Smooth muscle cell (in vitro differentiated cells): ENCODE data around the gene KLK15. TPM values are rescaled to one million over a fixed set of nuclear protein-coding genes. Genes with fewer than 3 reads are reported as not detected.

Experiments
- DNase-seq: peaks from one replicate; lab custom pipeline; 2025; ENCODE audit not compliant: unreplicated experiment; lab: John Stamatoyannopoulos, UW
- H2AFZ ChIP-seq: fragments of 200-600 bp; sonication (generic); 2 replicates; pipeline ENCODE4 v1.6.0; 2016; ENCODE audit warnings: antibody characterized with exemption, low read depth, mild to moderate bottlenecking
- H3F3A ChIP-seq: fragments of 200-600 bp; sonication (generic); 2 replicates; pipeline ENCODE4 v1.6.0; 2017; ENCODE audit warnings: antibody characterized with exemption, low read depth
- H3K27ac ChIP-seq: fragments of 200-600 bp; sonication (generic); 2 replicates; pipeline ENCODE4 v1.5.1; 2016; ENCODE audit warnings: low read depth, mild to moderate bottlenecking
- H3K27me3 ChIP-seq: fragments of 200-600 bp; sonication (generic); 2 replicates; pipeline ENCODE4 v1.6.1; 2016; ENCODE audit warnings: low read depth, mild to moderate bottlenecking
- H3K36me3 ChIP-seq: fragments of 200-600 bp; sonication (generic); 2 replicates; pipeline ENCODE4 v1.5.1; 2016; ENCODE audit warnings: low read depth
- H3K4me1 ChIP-seq: fragments of 200-600 bp; sonication (generic); 2 replicates; pipeline ENCODE4 v1.5.1; 2016; ENCODE audit warnings: low read depth
- H3K4me2 ChIP-seq: fragments of 200-600 bp; sonication (generic); 2 replicates; pipeline ENCODE4 v1.6.0; 2016; ENCODE audit warnings: mild to moderate bottlenecking
- H3K4me3 ChIP-seq: fragments of 200-600 bp; sonication (generic); 2 replicates; pipeline ENCODE4 v1.5.1; 2016; ENCODE audit warnings: mild to moderate bottlenecking
- H3K79me2 ChIP-seq: fragments of 200-600 bp; sonication (generic); 2 replicates; pipeline ENCODE4 v1.6.0; 2016; ENCODE audit warnings: low read depth, mild to moderate bottlenecking
- H3K9ac ChIP-seq: fragments of 200-600 bp; sonication (generic); 2 replicates; pipeline ENCODE4 v1.6.0; 2016; ENCODE audit warnings: low read depth
- H3K9me3 ChIP-seq: fragments of 200-600 bp; sonication (generic); replicated peaks from 2 replicates; pipeline ENCODE4 v1.5.1; 2016; ENCODE audit warnings: low read depth
- H4K20me1 ChIP-seq: fragments of 200-600 bp; sonication (generic); 2 replicates; pipeline ENCODE4 v1.6.0; 2016; ENCODE audit warnings: low read depth
- WGBS: methylation state at CpG from one replicate; pipeline ENCODE4 v1.1.7; 2016; ENCODE audit warnings: low lambda C conversion rate; 5-methylcytosine and 5-hydroxymethylcytosine counted together
- polyA plus RNA-seq: library from polyadenylated mRNA; unstranded; fragments of >200 nt; fragmentation: Nextera tagmentation; extraction: Ambion mirVana; gene quantifications from 2 replicates; pipeline ENCODE4 v1.2.1, GENCODE V29; 2016
- small RNA-seq: library from RNA; depleted of rRNA; stranded (forward); fragments of <200 nt; gene quantifications from one replicate; pipeline ENCODE3, GENCODE V24; 2014
- total RNA-seq: library from RNA; depleted of rRNA; stranded (reverse); fragments of >200 nt; gene quantifications from 2 replicates; pipeline ENCODE4 v1.2.3, GENCODE V29; 2014
- TF ChIP-seq, protein P1 (sequence below): fragments of 200-600 bp; sonication (generic); IDR thresholded peaks from 2 replicates; pipeline ENCODE4 v1.5.1; 2017; ENCODE audit warnings: borderline replicate concordance, mild to moderate bottlenecking, antibody characterized with exemption; ENCODE audit not compliant: insufficient read depth, poor library complexity, severe bottlenecking

The KLK15 gene
- total and polyA plus RNA-seq, 2 experiments from 2014 or later, result not detected

GRCh38 chr19:50777830-50778303 is 55.5 kb downstream of the KLK15 start:
- Histone ChIP-seq H3K36me3 (no peaks in the 10 kb centered on the region), H3F3A (no peaks in the 10 kb centered on the region), H3K4me1 (no peaks in the 10 kb centered on the region), H3K27me3 (peaks cover 36% of the 10 kb centered on the region), H2AFZ (no peak overlapping the region), H4K20me1 (no peaks in the 10 kb centered on the region), H3K4me2 (peak overlapping the region; percentile 56), H3K9me3 (no peaks in the 10 kb centered on the region), H3K4me3 (no peak overlapping the region), H3K79me2 (no peaks in the 10 kb centered on the region), H3K27ac (no peak overlapping the region), H3K9ac (no peak overlapping the region)
- WGBS, result 13% methylated on average over 30 of the region's 30 CpGs
- DNase-seq, result no peak
- TF ChIP-seq, protein P1, sequence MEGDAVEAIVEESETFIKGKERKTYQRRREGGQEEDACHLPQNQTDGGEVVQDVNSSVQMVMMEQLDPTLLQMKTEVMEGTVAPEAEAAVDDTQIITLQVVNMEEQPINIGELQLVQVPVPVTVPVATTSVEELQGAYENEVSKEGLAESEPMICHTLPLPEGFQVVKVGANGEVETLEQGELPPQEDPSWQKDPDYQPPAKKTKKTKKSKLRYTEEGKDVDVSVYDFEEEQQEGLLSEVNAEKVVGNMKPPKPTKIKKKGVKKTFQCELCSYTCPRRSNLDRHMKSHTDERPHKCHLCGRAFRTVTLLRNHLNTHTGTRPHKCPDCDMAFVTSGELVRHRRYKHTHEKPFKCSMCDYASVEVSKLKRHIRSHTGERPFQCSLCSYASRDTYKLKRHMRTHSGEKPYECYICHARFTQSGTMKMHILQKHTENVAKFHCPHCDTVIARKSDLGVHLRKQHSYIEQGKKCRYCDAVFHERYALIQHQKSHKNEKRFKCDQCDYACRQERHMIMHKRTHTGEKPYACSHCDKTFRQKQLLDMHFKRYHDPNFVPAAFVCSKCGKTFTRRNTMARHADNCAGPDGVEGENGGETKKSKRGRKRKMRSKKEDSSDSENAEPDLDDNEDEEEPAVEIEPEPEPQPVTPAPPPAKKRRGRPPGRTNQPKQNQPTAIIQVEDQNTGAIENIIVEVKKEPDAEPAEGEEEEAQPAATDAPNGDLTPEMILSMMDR, result no peak

- H3K36me3 ChIP-seq, result no peaks in the 10 kb centered on the region
- no peaks in the 10 kb centered on the region for H3K79me2 ChIP-seq
- H3K4me1 ChIP-seq, result no peaks in the 10 kb centered on the region
- WGBS, result 55% methylated on average over 4 of the region's 4 CpGs
- TF ChIP-seq, protein P1, result no peak
- H3K9me3 ChIP-seq, result no peaks in the 10 kb centered on the region
- no peak overlapping the region for H3K4me3 ChIP-seq
- no peak overlapping the region for H3K9ac ChIP-seq
- H2AFZ ChIP-seq, result no peak overlapping the region
- no peak overlapping the region for H3K27ac ChIP-seq
- no peak for DNase-seq
- H3F3A ChIP-seq, result no peaks in the 10 kb centered on the region
- peaks cover 36% of the 10 kb centered on the region for H3K27me3 ChIP-seq
- H3K4me2 ChIP-seq, result peak overlapping the region; percentile 56
- H4K20me1 ChIP-seq, result no peaks in the 10 kb centered on the region
These were observed 56.1 kb downstream of the KLK15 start for GRCh38 chr19:50777261-50777660.

GRCh38 chr19:50776131-50776530 is 57.2 kb downstream of the KLK15 start:
- Histone ChIP-seq H2AFZ (no peak overlapping the region), H3K36me3 (no peaks in the 10 kb centered on the region)
- 87% methylated on average over 5 of the region's 5 CpGs for WGBS

More at GRCh38 chr19:50776131-50776530, 57.2 kb downstream of the KLK15 start:
- H3K79me2 ChIP-seq, result no peaks in the 10 kb centered on the region
- TF ChIP-seq, protein P1, result no peak
- peaks cover 36% of the 10 kb centered on the region for H3K27me3 ChIP-seq
- no peak overlapping the region for H3K27ac ChIP-seq
- H4K20me1 ChIP-seq, result no peaks in the 10 kb centered on the region
- DNase-seq, result no peak
- H3K9ac ChIP-seq, result no peak overlapping the region
- H3K4me2 ChIP-seq, result no peak overlapping the region
- H3K4me1 ChIP-seq, result no peaks in the 10 kb centered on the region
- H3F3A ChIP-seq, result no peaks in the 10 kb centered on the region
- H3K9me3 ChIP-seq, result no peaks in the 10 kb centered on the region
- H3K4me3 ChIP-seq, result no peak overlapping the region

Small RNA genes lying within 50 kb of the gene (small RNA-seq; reads per million reads assigned to genes)
- 189 reads per million, percentile 99 among the genes with 10 or more reads in this experiment for gene SNORD88A
- gene SNORD88B, result not detected
- gene SNORD88C, result not detected

Other genes starting within 250 kb of the KLK15 start
- gene SYT3, start 193.7 kb downstream of the KLK15 start, total RNA-seq, result 0.13 and 0.63 TPM in 2 replicates
- gene SYT3, start 193.7 kb downstream of the KLK15 start, polyA plus RNA-seq, result 0.54 and 1.8 TPM in 2 replicates
- gene C19orf81, start 184.1 kb downstream of the KLK15 start, total RNA-seq, result 1.6 and 1.7 TPM in 2 replicates
- 12.8 and 13.5 TPM in 2 replicates for gene C19orf81, start 184.1 kb downstream of the KLK15 start, polyA plus RNA-seq
- gene SHANK1, start 113.8 kb downstream of the KLK15 start, total RNA-seq, result 2.1 and 4.1 TPM in 2 replicates
- gene SHANK1, start 113.8 kb downstream of the KLK15 start, polyA plus RNA-seq, result 1.0 and 1.8 TPM in 2 replicates
- 48.3 and 53.4 TPM in 2 replicates for gene CLEC11A, start 110.2 kb downstream of the KLK15 start, total RNA-seq
- gene CLEC11A, start 110.2 kb downstream of the KLK15 start, polyA plus RNA-seq, result 138 and 155 TPM in 2 replicates
- gene GPR32, start 63.1 kb downstream of the KLK15 start, total RNA-seq, result not detected in 2 replicates
- not detected in 2 replicates for gene GPR32, start 63.1 kb downstream of the KLK15 start, polyA plus RNA-seq
- gene ACP4, start 43.2 kb downstream of the KLK15 start, total RNA-seq, result not detected in 2 replicates
- 0.26 TPM in 2 replicates for gene ACP4, start 43.2 kb downstream of the KLK15 start, polyA plus RNA-seq
- 0.85 TPM in 1 of 2 replicates, not detected in the other for gene KLK1, start 9.8 kb downstream of the KLK15 start, total RNA-seq
- gene KLK1, start 9.8 kb downstream of the KLK15 start, polyA plus RNA-seq, result not detected in 2 replicates
- gene KLK3, start 21.3 kb upstream of the KLK15 start, total RNA-seq, result not detected in 2 replicates
- gene KLK3, start 21.3 kb upstream of the KLK15 start, polyA plus RNA-seq, result not detected in 2 replicates
- not detected in 2 replicates for gene KLK2, start 39.9 kb upstream of the KLK15 start, total RNA-seq
- gene KLK2, start 39.9 kb upstream of the KLK15 start, polyA plus RNA-seq, result not detected in 2 replicates
- gene KLK4, start 77.8 kb upstream of the KLK15 start, total RNA-seq, result not detected in 2 replicates
- 0.80 and 0.82 TPM in 2 replicates for gene KLK4, start 77.8 kb upstream of the KLK15 start, polyA plus RNA-seq
- 0.18 and 1.2 TPM in 2 replicates for gene KLK5, start 119.5 kb upstream of the KLK15 start, total RNA-seq
- gene KLK5, start 119.5 kb upstream of the KLK15 start, polyA plus RNA-seq, result 0.38 TPM in 1 of 2 replicates, not detected in the other
- gene KLK6, start 136.0 kb upstream of the KLK15 start, total RNA-seq, result 9.5 and 20.7 TPM in 2 replicates
- 7.1 and 29.5 TPM in 2 replicates for gene KLK6, start 136.0 kb upstream of the KLK15 start, polyA plus RNA-seq
- 5.8 TPM in 1 of 2 replicates, not detected in the other for gene KLK7, start 150.3 kb upstream of the KLK15 start, total RNA-seq
- gene KLK7, start 150.3 kb upstream of the KLK15 start, polyA plus RNA-seq, result 0.25 TPM in 1 of 2 replicates, not detected in the other
- 1.7 and 11.6 TPM in 2 replicates for gene KLK8, start 168.0 kb upstream of the KLK15 start, total RNA-seq
- gene KLK8, start 168.0 kb upstream of the KLK15 start, polyA plus RNA-seq, result 4.3 TPM in 1 of 2 replicates, not detected in the other
- gene KLK10, start 186.1 kb upstream of the KLK15 start, total RNA-seq, result 3.6 and 10.8 TPM in 2 replicates
- 3.8 and 8.5 TPM in 2 replicates for gene KLK10, start 186.1 kb upstream of the KLK15 start, polyA plus RNA-seq
- 2.1 and 3.2 TPM in 2 replicates for gene KLK11, start 193.0 kb upstream of the KLK15 start, total RNA-seq
- 0.97 TPM in 1 of 2 replicates, not detected in the other for gene KLK11, start 193.0 kb upstream of the KLK15 start, polyA plus RNA-seq
- 0.81 and 1.9 TPM in 2 replicates for gene KLK12, start 201.4 kb upstream of the KLK15 start, total RNA-seq
- gene KLK12, start 201.4 kb upstream of the KLK15 start, polyA plus RNA-seq, result 1.7 and 2.2 TPM in 2 replicates
- 0.72 and 1.6 TPM in 2 replicates for gene KLK13, start 231.5 kb upstream of the KLK15 start, total RNA-seq
- gene KLK13, start 231.5 kb upstream of the KLK15 start, polyA plus RNA-seq, result 0.19 and 1.3 TPM in 2 replicates
- gene KLK14, start 249.3 kb upstream of the KLK15 start, total RNA-seq, result 5.5 and 12.3 TPM in 2 replicates
- gene KLK14, start 249.3 kb upstream of the KLK15 start, polyA plus RNA-seq, result 2.0 and 7.7 TPM in 2 replicates